HG02884 (cell line): ENCODE data around the gene C1QBP.
"Not testable (repeated sequence)": the region's sequence is repeated elsewhere in the genome, so short reads cannot be mapped to it uniquely, and the experiment has no call there.

Experiments used
- ATAC-seq: cut with Tn5 transposase; IDR thresholded peaks from one replicate; pipeline ENCODE4 v1.9.1; 2021; ENCODE audit warnings: mild to moderate bottlenecking, moderate library complexity; ENCODE audit not compliant: unreplicated experiment

The C1QBP gene

DNA sequence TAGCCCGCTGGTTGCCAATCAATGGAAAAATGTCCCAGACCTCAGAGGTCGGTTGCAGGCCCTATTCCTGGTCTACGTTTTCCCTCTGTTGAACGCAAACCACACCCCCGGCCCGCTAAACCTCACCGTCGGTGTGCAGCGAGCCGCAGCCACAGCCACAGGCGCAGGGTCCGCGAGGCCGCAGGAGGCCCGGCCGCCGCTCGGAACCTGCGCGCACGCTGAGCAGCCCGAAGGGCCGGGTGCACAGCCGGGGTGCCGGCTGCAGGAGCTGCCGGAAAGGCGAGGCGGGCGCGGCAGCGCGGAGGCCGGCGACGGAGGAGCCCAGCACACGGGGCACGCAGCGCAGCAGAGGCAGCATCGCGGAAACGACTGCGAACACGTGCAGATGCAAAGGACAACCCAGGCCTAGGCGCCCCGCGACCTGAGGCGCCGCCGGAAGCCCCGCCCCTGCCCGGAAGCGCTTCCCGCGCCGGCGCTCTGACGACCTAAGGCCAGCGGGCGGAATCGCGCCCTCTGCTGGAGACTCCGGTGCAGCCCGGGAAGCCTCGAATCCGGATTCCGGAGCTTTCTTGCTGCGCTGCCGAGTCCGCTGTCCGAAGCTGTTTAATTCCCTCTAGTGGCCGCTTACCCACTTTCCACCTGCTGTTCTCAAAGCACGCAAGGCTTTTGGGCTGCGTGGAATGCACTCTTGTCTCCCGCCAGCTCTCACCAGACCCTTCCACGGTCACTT is at the start of gene C1QBP:
TSS of gene C1QBP (minus strand) at position 440 of the 730 bp plus-strand sequence. CDS start at position 358, 82 bp downstream.
- peak; percentile 70 for ATAC-seq

DNA sequence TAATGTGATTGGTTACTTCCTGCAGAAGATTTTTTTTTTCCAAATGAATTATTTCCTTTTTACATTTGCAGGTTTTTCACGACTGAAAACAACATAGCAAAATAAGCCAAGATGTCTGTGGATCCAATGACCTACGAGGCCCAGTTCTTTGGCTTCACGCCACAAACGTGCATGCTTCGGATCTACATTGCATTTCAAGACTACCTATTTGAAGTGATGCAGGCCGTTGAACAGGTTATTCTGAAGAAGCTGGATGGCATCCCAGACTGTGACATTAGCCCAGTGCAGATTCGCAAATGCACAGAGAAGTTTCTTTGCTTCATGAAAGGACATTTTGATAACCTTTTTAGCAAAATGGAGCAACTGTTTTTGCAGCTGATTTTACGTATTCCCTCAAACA is 49.8 kb upstream of the C1QBP start:
- ATAC-seq, result no peak

DNA sequence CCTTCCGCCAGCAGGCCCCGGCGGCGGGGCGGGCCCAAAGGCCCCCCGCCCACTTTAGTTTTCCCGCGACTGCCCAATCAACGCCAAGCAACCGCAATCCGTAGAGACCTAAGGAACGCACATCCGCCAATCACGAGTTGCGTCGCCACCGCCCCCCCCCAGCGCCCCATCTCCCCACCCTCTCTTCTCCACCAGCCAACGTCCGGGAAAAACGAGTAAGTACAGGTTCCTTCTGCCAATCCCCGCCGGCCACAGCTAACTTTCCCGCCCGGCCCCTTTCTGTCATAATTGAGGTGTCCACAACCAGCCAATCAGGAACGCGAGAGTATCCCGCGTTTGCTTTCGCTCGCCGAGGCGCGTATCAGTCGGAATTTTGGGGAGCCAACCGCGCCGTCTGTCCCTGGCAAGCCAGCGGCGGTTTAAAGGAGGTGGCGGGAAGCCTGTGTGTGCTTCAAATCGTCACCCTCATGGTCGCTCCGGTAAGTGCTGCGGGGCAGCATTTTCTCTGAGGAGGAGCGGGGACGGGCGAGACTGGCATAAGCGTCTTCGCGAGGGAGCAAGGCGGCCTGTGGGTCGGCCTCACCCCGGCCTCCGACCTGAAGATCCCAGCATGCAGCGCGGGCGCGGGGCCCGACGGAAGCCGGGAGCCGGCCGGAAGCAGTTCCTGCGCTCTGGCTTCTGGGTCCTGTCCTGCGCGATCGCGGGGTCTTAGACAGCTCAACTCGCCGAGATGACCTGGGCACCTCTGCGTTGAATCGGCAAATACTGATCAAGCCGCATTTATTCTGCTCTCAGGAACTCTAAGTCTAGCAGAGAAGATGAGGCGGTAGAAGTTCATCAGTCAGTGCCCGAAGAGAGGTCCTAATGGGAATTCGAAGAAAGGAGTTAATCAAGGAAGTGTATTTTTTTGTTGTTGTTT is 47.5 kb upstream of the C1QBP start, which contains the start of gene MIS12:
TSS of gene MIS12 (plus strand) at position 361 of the 919 bp plus-strand sequence. CDS start 2,297 bp downstream, outside the sequence.
- ATAC-seq, result peak; percentile 78

DNA sequence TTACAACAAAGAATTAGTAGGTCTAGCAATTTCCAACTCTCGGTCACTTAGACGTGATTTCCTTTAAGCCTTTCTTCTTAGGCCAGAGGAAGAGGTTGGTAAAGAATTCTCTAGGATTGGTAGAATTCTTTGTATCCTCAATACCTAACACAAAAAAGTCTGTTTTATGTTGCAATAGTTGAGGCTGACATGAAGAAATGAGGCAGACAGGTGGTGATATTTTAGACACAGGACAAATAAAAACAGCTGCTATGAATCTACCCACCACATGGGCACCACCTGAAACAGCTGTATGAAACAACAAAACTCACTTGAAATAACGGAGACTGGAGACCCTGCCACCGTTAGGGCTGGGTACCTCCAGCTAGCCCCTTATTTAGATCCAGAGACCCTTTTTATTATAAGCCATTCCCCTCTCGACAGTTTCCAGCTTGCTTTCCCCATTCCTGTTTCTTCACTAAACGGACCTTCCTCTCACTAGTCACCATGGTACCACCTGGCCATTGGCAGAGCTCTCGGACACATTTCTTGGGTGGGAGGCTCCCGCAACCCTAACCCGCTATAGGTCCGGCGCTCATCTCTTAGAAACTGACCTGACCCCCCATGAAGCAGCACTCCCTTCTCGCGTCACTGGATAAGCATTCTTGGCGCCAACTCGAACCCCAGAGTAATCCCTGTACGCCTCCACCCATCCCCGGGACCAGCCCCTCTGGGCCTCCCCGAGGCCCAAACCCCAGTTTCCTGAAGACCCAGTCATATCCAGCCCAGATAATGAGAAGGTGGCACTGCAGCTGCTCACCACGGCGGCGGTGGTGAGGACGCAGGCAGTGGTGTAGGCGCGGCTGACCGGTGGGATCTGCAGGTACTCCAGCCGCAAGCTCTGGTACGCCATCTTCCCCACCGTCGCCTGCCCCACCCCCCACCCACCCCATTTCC is 46.6 kb upstream of the C1QBP start, which contains the start of gene DERL2:
TSS of gene DERL2 (minus strand) at position 909 of the 936 bp plus-strand sequence. CDS start at position 892, 17 bp downstream.
- peak; percentile 23 for ATAC-seq

DNA sequence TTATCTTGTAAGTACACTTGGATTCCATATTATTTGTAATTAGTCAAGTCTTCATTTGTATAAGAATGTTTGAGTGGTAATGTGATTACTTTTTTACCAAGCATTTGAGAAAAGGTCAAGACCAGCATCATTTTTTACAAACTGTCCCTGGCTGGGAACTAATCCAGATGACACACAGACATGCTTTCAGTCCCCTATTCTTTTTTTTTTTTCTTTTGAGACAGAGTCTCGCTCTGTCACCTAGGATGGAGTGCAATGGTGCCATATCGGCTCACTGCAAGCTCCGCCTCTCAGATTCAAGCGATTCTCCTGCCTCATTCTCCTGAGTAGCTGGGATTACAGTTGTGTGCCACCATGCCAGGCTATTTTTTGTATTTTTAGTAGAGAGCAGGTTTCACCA is 42.5 kb upstream of the C1QBP start:
- ATAC-seq, result no peak

GRCh38 chr17:5480962-5481361 is 42.0 kb upstream of the C1QBP start:
- ATAC-seq, result no peak

- no peak for ATAC-seq
Measured at GRCh38 chr17:5478992-5479391, 40.0 kb upstream of the C1QBP start.

DNA sequence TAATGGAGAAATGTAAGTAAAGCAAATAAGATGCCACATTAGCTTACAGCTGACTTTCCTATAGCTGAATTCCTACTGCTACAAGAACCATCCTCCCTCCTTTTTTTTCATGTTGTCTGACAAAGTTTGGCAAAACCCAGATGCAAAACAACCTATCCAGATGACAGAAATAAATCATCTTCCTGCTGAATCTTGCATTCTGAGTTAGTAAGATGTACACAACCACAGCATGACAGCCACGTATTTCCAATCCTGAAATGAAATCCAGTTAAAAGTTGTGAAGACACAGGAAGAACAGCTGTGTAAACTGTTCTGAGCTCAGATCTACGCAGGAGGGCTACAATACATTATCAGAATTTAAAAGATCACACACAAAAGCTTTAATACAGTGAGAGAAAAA is 35.0 kb upstream of the C1QBP start:
- no peak for ATAC-seq

- no peak for ATAC-seq
Measured at GRCh38 chr17:5472511-5472910, 33.6 kb upstream of the C1QBP start.

DNA sequence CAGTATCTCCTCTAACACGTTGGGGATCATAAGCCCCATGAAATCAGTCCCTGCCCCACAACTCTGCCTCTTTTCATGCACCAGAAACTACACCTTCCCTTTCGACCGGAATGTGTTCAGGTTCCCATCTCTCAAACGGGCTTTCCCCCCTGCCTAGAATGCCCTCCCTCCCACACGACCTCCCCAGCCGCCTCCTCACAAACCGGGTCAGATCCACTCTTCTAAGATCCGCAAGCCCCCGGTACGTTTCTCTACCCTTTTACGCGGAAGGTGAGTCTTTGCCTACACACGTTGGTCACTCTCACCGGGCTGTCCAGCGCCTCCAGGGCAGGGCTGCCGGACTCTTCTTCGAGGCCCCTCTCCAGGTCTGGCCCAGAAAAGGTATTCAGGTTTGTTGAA is 29.1 kb upstream of the C1QBP start:
- ATAC-seq, result no peak

DNA sequence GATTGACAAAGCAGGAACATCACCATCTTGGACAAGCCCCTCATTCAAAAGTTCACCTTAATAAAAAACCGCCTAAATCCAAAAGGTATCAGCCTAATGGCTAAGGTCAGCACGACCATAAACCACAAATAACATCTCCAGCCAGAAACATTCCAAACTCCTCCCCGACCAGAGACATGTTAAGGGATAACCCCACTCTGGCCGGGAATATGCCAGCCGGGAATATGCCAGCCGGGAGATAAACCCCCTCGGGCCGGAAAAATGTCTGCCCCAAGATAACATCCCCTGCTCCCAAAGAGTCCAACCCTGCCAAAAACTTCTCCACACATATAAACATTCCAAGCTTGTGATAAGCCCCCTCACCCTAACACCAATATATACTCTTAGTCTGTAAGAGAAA is 28.5 kb upstream of the C1QBP start:
- no peak for ATAC-seq

DNA sequence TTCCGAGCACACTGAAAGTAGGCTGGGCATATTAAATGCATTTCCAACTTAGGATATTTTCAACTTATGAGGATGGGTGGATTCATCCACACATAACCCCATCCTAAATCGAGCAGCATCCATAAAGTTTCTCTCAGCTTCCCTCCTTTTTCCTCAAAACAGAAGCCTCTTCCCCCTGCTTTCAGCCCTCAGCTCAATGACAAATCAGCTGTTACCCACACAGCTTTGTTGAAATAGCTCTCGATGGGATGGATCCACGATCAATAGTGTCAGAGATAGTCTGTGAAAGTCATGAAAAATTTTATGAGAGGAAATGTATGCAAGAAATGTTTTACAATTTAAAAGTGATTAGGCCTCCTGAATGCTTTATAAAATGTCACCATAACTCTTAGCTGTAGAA is 27.3 kb upstream of the C1QBP start:
- no peak for ATAC-seq

DNA sequence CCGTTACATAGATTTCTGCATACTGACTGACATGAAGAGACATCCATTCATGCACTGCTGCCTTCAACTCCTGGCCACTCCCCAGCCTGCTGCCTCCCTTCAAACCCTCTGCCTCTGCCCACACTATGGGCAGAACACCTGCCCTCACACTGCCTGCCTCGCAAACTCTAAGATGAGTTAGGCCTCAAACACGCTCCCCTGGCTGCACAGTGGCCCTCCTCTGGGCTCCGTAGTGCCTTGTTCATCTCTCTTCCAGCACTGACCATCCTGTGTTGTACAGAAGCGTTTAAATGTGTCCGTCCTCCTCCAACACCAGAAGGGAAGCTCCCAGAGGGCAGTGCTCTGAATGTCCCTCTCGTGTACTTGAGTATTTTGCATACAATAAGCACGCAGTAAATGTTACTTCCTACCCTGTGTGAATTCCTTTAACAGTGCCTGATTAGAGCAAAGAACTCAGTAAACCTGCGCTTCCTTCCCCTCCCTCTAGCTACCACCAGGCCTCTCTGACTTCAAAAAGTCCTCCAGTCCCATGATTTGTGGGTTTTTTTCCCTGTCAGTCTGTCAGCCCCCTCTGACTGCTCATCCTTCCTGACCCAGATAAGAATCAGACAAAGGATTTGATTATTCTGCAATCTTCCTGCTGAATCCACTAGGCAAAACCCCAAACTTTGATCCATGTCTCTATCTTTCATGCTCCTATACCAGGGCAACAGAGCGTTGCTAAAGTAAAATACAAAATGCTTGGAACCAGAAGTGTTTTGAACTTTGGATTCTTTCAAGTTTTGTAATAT is 26.0 kb upstream of the C1QBP start:
- no peak for ATAC-seq

DNA sequence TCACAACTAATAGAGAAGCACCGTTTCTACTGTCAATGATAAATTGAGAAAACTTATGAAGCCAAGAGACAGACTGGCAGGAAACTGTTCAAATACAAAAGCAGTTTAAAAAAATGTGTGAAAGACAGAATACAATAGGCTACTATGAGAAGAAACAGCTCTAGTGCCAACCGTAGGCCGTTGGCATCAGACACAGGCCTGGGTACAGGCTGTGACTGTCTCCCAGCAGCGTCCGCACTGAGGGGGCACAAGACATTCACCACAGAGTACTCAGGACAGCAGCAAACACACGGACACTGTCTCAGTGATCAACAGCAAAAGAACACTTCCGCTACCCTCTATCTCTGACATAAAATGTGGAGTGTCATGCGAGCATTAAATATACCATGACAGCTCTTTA is 7.8 kb upstream of the C1QBP start:
- no peak for ATAC-seq

- ATAC-seq, result no peak
Measured at GRCh38 chr17:5444209-5444608, 5.3 kb upstream of the C1QBP start.

DNA sequence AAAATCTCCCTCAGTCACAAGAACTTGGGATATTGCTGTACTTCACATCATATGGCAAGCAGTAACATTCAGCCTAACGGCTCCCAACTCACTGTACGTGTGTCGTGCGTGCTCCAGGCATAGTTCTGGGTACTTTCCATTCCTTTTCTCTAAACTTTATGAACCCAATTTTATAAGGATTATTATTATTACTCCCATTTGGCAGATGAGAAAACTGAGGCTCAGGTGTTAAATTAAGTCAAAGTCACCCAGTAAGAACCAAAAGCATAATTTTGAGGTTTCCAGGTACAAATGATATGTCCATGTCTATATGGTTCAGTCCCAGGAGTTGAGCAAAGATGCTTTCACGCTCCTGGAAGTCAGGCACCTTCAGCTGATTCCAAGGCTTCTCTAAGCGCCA is 4.8 kb upstream of the C1QBP start:
- no peak for ATAC-seq

GRCh38 chr17:5439446-5439764 is 450 bp upstream of the C1QBP start:
- ATAC-seq, result no peak

GRCh38 chr17:5437721-5438317 is 1.1 kb downstream of the C1QBP start:
- no peak for ATAC-seq

DNA sequence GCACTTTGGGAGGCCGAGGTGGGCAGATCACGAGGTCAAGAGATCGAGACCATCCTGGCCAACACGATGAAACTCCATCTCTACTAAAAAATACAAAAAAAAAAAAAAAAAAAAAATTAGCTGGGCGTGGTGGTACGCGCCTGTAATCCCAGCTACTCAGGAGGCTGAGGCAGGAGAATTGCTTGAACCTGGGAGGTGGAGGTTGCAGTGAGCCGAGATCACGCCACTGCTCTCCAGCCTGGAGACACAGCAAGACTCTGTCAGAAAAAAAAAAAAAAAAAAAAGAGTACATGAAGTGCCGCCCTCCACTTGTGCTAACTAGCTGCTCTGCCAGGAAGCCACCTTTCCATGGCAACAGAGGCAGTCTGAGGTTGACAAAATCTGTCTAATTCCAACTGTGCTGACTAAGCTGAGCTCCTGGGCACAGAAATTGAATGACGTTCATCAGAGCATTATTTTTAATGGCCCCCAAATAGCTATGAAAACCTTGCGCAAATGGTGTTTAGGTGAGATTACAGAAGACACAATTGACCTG is 3.1 kb downstream of the C1QBP start:
- not testable (repeated sequence) for ATAC-seq
